Effector CD4-positive, alpha-beta T cell (primary cell): Measurements from ENCODE around the gene AGAP1.

ENCODE experiments used
- DNase-seq: peaks from one replicate; pipeline ENCODE4 v3.0.0-alpha.2; 2020

The AGAP1 gene

DNA sequence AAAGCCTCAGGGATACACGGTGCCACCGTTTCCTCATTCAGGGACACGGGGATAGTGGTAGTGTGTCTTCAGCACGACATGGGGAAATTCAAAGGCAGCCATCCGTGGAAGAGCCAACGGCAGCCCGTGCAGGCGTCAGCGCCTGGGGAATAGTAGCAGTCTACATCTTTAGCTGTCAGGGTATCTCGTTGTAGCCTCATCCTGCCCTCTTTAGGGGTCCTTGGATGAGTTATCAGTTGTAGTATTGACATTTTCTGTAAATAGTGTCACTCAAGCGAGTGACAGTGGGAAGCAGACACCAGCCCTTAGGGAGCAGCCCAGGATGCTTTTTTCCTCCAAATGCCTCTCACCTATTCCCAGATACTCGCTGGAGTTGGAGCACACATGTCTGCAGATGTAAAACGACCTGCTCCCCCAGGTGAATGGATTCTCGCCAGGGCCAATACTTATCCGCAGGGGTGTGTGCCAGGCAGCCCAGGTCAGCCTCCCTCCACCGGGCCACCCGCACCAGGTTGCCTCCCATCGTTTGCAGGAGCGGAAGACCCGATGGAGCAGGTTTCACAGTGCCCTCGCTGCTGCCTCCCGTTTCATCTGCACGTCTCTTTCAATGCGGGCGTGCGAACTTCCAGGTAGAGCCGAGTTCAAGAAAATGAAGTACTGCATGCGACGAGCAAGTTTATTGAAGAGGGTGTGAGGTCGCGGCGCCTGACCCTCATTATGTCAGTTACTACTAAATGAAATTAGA is 41.0 kb downstream of the AGAP1 start:
- DNase-seq: no peak

DNA sequence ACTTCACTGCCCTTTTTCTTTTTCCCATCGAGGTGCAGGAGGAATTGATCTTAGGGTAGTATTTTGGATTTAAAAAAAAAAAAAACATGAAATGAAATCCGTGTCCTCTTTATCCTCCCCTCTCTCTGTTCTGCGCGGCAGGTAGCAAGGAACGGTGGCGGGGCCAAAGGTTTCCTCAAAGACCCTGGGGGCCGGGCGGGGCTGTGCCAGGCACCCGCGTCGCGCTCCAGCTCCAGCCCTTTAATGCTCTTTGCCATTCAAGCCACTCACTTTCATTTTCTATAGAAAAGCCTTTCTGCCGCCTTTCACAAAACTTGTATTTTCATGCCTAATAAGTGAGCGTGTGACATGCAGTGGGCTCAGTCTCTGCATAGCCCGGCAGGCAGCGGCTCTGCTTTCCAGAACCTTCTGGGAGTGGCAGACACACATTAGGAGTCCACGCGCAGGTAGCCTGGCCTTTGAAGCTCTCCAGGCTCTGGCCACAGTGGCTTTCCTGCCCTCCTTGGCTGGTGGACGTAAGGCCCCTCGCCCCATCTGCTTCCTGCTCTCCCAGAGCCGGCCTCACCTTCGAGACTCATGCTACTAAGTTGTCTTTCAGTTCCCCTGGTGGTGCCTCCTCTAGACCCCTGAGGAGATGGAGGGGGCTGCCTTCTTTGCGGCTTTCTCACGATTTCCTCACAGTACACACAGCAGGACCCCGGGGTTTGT is 41.7 kb downstream of the AGAP1 start:
- no peak for DNase-seq

DNA sequence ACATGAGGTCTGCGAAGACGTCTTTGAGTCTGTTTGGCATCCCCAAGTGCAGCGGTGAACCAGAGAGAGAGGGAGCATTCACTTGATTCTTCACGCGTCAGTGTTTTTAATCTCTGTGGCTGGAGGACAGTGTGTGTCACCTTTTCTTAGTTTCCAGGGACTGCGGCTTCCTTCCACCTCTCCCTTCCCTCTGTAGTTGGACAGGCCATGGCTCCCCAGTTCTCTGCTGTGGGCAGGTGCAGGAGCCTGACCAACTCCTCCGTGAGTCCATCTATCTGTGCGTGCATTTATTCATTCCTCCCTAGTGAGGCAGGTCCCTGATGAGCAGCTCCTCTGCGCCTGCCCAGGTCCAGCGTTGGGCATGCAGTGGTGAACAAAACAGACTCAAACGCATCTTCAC is 42.9 kb downstream of the AGAP1 start:
- DNase-seq: no peak

DNA sequence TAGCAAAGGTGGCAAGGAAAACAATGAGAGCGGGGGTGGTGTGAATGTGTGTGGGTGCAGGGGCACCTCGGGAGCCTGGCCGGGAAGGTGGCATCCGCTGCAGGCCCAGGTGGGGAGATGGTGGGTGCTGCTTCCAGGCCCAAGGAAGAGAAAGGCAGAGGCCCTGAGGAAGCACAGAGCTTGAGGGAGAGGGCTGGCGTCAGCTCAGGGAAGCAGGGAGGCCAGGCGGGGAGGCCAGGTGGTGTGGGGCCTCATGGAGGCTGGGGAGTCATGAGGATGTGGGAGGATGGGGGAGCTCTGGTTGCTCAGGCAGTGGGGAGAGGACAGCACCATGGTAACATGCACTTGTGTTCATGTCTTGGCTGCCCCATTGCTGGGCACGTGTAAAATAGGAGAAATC is 43.3 kb downstream of the AGAP1 start:
- no peak for DNase-seq

DNA sequence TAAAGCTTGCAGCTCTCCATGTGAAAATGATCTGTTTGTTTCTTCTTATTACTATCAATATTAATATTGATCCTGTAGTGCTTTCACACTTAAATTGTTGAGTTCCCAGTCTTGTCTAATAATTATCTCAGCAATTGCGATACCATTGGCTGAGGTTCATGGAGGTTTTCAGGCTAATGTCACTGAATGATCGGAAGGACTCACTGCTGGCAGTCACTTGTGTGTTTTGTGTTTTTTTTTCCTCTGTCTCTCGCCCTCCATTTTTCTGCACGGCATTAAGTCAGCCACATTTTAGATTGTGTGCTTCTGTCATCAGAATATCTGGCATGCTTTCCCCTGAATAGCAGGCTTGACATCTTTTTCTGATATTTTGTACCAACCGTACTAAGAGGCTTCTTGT is 43.7 kb downstream of the AGAP1 start:
- no peak for DNase-seq

DNA sequence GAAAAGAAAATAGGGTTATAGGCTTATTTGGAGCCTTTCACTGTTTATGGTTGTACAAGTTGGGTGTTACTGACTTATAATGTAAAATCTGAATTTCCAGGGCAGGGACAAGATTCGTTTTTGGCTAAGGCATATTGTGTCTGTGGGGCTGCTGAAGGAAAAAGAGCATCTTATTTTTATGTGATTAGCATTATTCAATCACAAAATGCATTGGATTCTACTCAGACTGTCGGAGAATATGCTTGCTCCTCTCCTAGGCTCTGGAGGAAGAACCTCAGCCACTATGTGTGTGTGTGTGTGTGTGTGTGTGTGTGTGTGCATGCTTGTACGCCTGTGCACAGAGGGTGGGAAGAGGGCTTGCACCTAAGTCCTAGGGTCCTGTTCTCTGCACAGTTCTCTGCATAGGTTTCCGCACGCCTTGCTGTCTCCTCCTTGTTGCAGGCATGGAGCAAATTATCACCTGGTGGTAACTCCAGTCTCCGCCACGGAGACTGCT is 44.3 kb downstream of the AGAP1 start:
- no peak for DNase-seq

DNA sequence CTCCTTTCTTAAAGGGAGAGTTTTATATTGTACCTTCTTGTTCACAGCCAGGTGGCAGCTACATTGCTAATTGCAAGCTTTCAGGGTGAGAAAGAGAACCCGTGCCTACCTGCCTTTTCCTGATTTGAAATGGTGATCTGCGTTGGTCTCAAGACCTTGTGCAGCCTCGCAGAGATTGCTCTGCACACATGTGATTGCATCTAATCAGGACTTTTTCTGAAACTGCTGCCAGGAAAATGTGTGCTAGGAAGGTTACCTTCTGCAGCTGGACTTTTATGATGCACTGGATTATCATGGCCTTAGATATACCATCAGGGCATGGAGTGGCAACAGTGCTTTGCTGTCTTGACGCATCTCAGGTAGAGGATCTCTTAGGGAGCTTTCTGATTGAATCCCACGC is 45.1 kb downstream of the AGAP1 start:
- DNase-seq: no peak

DNA sequence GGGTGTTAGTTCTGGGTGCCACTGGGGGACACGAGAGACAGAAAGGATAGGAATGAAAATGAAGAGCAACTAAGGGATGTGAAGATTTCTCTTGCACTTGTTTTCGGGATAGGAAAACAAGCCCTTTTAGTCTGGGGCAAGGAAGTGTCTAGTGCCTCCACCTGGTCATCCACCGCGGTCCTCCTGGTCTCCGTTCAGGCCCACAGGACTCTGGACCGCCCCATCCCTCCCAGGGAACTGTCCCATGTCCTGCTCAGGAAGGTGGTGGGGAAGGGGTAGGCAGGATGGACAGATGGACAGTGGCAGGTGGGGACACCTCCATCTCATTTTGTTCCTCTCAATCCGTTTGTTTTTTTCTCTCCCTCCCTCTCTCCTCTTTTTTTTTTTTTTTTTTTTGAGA is 45.9 kb downstream of the AGAP1 start:
- no peak for DNase-seq

DNA sequence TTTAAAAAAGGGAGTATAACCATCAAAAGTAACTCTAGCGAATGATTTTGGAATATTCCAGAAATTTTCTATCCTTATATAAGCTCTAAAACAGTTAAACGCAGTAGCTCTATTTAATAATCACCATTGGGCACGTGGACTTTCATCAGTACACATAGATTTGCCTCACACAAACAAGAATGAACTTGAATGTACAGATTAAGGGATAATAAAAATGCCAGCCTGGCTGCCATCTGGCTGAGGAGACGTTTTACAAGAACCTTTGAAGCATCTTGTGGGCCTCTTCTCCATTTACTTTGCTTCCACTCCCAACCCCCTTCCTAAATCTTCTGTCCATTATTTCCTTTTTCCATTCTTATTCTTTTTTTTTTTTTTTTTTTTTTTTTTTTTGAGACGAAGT is 47.2 kb downstream of the AGAP1 start:
- no peak for DNase-seq

DNA sequence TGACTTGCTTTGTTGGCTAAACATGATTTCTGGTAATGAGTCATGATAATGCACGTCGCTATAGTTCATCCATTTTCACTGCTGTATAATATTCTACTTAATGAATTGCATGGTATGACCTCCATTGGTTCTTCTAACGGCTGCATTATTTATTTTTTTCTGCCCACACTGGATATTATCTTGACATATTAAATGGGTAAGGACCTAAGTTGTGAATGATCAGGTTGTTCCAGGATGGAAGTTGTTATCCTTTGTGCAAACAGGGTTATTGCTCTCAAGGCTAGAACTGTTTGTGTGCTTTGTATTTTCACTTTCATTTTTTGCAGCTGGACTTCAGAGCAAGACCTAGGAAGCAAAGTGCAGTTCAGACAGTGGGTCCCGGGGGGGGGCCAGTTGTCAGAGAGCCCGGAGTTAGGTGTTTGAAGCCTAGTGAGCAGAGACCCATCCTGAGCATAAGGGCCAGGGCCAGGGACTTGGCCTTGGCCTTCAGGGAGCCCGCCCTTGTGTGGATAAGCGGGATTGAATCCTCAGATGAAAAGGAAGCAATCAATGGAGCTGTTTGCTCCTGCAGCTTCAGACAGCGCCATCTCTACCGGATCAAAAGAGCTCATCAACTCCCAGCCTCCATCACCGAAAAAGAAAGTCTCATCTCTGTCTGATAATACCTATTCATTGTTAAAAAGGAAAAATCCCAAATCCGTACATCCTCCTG is 48.2 kb downstream of the AGAP1 start:
- DNase-seq: no peak

DNA sequence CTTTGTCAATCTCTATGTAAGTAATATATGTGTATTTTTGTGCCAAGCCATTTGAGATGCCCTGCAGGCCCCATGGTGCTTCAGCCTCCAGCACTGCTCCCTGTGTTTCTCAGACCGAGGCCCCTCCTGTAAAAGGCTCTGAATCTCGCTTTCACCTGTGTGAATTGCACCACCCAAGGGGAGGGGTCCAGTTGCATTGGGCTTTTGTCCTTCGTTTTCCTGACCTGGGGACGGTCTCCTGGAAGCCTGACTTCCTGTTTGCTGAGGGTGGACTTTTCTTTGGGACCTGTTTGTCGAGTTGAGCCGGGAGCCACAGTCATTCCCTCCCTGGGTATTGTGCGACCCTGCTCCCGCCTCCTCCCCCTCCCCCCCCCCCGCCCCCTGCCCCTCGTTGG is 48.9 kb downstream of the AGAP1 start:
- no peak for DNase-seq

DNA sequence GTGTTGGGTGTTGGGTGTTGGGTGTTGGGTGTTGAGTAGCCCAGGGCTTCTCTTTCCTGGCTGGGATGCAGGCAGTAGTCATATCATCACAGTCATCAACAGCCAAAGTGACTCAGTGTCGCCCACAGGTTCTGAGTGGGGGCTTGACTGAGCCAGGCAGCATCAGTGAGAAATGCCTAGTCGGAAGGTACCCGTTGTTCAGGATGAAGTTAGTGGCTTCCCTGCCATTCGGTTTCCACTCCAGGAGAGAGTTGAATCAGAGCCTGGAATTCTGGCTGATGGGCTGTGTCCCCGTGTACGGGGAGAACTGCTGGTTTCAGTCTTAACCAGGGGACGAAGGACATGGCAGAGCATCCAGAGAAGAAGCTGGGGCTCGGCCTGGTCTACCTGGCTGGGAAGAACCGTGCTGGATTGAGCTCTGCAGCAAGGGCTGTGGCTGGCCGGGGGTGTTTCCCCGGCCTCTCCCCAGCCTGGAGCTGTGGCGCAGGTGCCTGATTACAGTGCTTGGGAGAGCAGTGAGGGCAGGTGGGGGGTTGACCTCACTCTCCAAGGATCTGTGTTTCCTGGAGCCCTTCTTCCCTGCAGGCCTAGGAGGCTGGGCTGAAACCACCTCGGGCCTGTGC is 49.4 kb downstream of the AGAP1 start:
- DNase-seq: no peak

DNA sequence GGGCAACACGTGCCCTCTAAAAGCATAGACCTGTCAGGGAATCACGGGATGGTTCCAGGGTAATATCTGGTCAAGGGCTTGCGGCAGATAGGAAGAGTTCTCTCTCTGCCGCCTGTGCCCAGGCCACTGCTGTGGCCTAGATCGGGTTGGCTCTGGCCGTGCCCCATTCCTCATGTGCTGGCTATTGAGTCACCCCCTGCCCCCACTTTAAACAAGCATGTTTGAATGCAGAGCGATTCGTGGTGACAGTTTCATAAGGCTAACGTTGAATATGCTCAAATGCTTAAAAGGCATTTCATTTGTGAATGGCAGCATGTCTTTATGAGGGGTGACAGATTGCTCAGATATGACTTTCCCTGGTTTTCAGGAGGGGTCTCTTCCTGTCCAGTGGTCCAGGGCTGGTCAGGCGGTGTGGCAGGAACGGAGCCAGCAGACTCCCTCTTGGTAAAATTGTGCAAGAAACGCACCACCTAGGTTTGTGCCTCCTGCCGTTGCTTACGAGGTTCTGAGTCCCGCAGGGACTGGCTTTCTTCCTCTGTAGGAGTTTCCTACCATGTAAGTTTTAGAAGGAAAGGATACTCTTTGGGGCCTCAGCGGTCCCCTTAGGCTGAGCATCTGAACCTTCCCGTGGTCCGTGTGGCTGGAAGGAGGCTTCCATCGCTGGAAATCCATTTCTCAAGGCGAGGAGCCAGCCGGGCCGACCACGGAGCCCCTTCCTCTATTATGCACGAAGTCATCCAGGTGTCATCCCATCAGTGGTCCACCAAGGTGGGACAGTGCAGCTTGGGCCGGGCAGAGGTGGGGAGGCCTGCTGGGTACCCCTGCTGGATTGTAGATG is 50.2 kb downstream of the AGAP1 start:
- DNase-seq: no peak

DNA sequence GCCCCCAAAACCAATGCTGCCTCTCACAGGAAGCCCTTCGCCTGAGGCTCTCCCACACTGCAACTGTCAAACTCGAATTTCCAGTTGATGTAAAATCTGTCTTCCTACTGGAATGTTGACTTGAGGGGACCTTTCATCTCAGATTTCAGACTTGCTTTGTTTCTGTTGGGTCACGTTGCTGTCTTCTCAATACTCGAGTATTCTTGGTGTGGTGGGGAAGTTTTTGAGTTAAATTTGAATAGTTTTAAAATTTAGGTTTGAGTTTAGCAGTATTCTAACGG is 50.8 kb downstream of the AGAP1 start:
- DNase-seq: no peak

DNA sequence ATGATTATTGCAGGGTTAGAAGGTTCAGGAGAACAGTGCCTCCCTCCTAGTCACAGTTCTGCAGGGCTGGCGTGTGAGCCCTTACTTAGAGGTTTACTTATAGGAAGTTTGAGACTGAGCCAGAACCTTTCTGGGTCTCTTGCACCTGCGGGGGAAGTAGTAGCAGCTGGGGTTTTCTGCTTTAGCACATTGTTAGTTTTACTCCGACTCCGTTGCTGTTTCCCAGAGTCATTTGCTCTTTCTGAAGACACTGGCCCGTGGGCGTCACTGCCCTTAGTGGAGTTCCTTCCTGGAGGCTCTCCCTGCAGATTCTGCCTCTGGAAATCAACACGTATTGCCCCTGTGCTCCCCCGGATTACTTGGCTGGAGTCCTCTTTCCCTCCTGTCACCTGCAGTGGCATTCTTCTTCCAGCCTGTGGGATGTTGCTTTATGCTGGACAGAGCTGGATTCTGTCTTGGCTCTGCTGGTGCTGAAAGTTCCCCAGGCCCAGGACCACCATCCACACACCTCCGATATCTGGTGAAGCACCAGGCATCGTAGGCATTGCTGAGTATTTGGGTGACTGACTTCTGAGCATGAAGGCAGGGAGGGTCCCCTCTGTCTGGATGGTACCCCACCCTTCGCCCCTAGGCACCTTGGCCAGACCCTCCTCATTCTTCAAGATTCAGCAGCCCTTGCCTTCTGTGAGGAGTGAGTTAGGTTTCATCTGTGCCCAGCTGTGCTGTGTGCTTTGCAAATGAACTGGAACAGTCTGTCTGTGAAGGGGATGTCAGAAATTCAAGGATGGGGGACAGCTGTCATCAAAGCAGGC is 51.7 kb downstream of the AGAP1 start:
- no peak for DNase-seq

DNA sequence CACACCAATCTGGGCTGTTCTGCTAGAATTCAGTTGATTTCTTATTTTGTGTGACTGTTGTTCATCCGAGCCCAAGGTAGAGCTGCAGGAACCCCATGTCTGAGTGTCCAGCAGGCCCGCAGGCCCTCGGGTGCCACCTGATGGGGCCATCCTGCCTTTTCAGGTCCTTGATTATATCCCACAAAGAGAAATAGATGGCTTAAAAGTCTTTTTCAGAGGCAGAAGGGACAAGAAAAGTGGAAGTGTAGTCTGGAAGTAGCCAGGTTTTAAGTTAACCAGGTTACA is 52.2 kb downstream of the AGAP1 start:
- no peak for DNase-seq

DNA sequence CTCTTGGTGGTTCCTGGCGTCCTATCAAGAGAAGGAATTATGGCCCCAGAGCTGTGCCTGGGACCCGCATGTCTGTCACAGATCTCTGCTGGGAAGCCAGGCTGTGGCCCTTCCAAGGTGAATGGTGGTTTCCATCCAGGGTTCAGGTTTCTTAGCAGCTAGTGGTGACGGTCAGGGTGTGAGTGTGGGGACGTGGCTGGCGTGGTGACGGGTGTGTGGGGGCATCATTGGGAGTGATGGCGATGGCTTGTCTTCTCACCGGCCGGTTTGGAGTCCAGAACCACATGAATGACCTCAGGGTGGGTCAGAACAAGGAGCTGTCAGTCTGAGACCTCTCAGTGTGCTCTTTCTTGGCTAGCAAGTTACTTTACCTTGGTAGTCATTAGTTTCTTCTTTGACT is 52.6 kb downstream of the AGAP1 start:
- DNase-seq: no peak

DNA sequence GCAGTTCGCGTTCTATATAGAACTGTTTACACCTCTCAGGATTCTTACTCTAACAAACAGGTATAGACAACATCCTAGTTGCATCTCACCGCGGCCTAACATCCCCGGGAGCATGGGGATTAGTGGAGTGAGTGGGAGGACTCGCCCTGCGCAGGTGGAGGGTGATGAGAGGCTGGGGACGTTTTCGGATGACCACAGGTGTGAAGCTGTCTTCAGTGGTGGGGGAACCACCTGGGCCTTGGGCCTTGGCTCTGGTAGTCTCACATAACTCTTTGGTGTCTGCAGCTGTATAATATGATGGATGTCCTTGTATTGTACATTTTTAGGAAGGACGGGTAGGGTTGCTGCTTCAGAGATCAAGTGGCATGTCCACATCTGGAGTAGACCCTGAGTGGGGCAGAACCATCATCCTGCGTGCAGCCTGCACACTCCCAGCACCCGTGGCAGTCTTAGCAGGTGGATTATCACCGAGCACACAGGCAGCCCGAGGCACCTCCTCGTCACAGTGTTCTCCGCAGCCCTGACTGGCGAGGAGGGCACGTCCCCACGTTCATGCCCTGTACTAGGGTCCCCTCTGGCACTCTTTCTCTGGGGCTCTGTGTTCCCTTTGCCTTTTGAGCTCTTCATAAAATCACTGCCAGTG is 56.0 kb downstream of the AGAP1 start:
- DNase-seq: no peak

DNA sequence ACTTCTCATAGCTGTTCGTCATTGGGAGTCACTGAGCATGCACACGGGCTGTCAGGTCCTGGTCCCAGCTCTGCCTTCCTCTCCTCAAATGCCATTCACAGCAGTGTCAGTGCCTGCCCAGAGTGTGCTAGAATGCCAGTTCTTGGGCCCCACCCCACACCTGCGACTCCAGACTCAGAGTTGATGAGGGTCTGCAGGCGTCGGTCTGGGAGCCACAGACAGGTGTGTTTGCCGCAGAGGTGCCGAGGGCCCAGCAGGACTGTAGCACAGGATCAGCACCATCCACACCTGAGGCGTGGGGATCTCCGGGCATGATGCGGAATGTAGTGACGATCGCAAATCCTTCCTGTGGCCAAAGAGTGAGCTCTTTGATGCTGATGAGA is 56.5 kb downstream of the AGAP1 start:
- DNase-seq: no peak

DNA sequence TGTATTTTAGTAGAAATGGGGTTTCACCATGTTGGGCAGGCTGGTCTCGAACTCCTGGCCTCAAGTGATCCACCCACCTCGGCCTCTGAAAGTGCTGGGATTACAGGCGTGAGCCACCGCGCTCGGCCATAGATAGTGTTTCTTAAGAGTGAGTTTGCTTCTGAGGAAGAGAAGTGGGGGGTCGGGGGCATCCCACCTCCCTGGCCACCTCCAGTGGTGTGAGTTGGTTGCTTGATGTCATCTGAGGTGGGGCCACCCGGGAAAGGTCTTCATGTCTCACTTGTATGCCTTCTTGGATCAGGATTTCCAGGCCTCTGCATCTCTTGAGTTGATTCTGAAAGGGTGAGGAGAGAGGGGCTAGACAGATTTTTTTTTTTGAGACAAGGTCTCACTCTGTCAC is 57.1 kb downstream of the AGAP1 start:
- DNase-seq: no peak

DNA sequence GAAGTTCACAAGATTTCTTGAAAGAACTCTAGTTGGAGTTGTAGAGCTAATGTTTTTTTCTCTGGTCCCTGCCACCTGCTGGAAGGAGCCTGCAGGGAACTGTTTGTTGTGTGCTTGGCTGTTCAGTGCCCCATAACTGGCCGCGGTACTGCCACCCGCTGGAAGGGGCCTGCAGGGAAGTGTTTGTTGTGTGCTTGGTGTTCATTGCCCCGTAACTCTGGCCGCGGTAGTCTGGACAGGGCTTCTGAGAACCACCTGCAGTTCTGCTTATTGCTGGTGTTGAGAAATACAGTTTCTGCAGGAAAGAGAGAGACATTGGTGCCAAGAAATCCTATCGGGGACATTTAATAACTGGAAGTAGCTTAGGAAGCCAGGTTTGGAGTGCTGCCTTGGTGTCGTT is 58.1 kb downstream of the AGAP1 start:
- DNase-seq: no peak

DNA sequence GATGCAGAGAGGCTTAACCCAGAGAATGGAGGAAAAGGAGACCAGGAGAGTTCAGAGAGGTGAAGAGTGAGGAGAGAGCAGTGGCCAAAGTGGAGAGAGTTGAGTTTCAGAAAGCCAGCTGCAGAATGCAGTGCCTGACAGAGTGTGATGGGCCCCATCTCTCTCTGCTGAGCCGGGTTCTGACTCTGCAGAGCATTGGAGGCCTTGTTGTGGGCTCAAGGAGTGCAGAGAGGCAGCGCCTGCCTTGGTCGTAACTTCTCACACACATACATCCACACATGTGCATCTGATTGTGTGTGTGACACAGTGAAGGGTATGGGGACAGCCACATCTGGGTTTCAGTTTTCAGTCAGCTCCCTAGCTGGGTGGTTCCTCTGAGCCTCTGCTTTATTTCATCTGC is 58.8 kb downstream of the AGAP1 start:
- no peak for DNase-seq
